A673 (cell line): ENCODE measurements around the gene OTOGL. TPM values are rescaled to one million over a fixed set of nuclear protein-coding genes. Genes with fewer than 3 reads are reported as not detected.

Experiments used
- BruUV-seq: library from RNA; stranded (reverse); fragments of 400-500 nt; replicated peaks from 2 replicates; lab custom pipeline; 2021; lab: Mats Ljungman, UMichigan
- CTCF ChIA-PET: fragments of 300-600 bp; sonication (Branson Sonifier 250); formaldehyde crosslinking; loops from one replicate; lab custom pipeline; 2022; ENCODE audit warnings: antibody characterized with exemption; lab: Charles Lee
- POLR2A ChIA-PET: fragments of 300-600 bp; sonication (Branson Sonifier 250); formaldehyde crosslinking; loops from one replicate; lab custom pipeline; 2022; ENCODE audit warnings: antibody characterized with exemption; ENCODE audit not compliant: low non-redundant PET; lab: Charles Lee
- DNase-seq: peaks from one replicate; pipeline ENCODE4 v3.0.0-alpha.2; 2015; ENCODE audit warnings: low spot score
- H3K27ac ChIP-seq: fragments of 200-600 bp; sonication (generic); 2 replicates; pipeline ENCODE4 v1.5.1; 2016; ENCODE audit warnings: mixed run types, low read depth, mild to moderate bottlenecking, mixed read lengths, antibody characterized with exemption, low read length; ENCODE audit not compliant: poor library complexity, severe bottlenecking
- H3K27me3 ChIP-seq: fragments of 200-600 bp; sonication (generic); replicated peaks from 2 replicates; pipeline ENCODE4 v1.6.1; 2017; ENCODE audit warnings: mixed run types, low read depth, mild to moderate bottlenecking, mixed read lengths, antibody characterized with exemption, low read length; ENCODE audit not compliant: insufficient read depth, poor library complexity
- H3K36me3 ChIP-seq: fragments of 200-600 bp; sonication (generic); 2 replicates; pipeline ENCODE4 v1.6.1; 2016; ENCODE audit warnings: mixed run types, mild to moderate bottlenecking, mixed read lengths, antibody characterized with exemption, low read length; ENCODE audit not compliant: insufficient read depth, poor library complexity, severe bottlenecking
- H3K4me1 ChIP-seq: fragments of 200-600 bp; sonication (generic); 2 replicates; pipeline ENCODE4 v1.6.1; 2017; ENCODE audit warnings: mixed run types, mild to moderate bottlenecking, mixed read lengths, antibody characterized with exemption, low read length; ENCODE audit not compliant: insufficient read depth, poor library complexity, severe bottlenecking
- H3K4me3 ChIP-seq: fragments of 200-600 bp; sonication (generic); 2 replicates; pipeline ENCODE4 v1.5.1; 2016; ENCODE audit warnings: low read depth, mixed run types, mild to moderate bottlenecking, mixed read lengths, low read length; ENCODE audit not compliant: poor library complexity, severe bottlenecking
- H3K9me3 ChIP-seq: fragments of 200-600 bp; sonication (generic); 2 replicates; pipeline ENCODE4 v1.6.1; 2016; ENCODE audit warnings: mixed run types, low read depth, mild to moderate bottlenecking, mixed read lengths, antibody characterized with exemption, low read length; ENCODE audit not compliant: poor library complexity, severe bottlenecking
- EZH2 ChIP-seq: fragments of 200-600 bp; sonication (generic); IDR thresholded peaks from 2 replicates; pipeline ENCODE4 v1.6.1; 2017; ENCODE audit warnings: borderline replicate concordance, low read depth, mild to moderate bottlenecking, mixed read lengths, antibody characterized with exemption, low read length; ENCODE audit not compliant: poor library complexity, severe bottlenecking
- intact Hi-C: fragments of 100-400 bp; cut with micrococcal nuclease; formaldehyde crosslinking; loops from one replicate; pipeline ENCODE4 v1.10.0; 2022; ENCODE audit not compliant: unreplicated experiment
- total RNA-seq: library from RNA; stranded (reverse); gene quantifications from 2 replicates; pipeline ENCODE4 v1.2.3, GENCODE V29; 2021
- TF ChIP-seq, protein P1 (sequence below): fragments of 300-800, 200-600 bp; sonication (generic); conservative IDR thresholded peaks from 2 replicates; pipeline ENCODE4 v1.5.1; 2017; ENCODE audit warnings: low read depth, mild to moderate bottlenecking, antibody characterized with exemption, low read length, moderate library complexity, mixed read lengths

Gene OTOGL
- total RNA-seq, 1 experiment from 2014 or later: 0.73 TPM

DNA sequence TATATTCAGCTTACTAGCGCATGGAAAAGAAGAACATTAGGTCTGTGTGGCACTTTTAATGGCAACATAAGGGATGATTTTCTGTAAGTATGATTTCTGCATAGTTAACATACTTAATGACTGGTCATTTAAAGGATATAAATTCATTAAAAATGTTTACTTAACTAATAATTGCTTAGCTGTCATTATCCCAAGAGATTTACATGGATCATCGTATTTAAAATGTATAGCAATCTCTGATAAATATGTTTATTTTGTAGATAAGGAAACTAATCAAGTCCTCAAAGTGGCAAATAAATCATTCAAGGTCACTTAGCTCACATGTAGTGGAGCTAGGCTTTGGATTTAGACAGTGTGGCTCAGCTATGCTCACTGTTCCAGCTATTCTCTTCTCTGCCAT is 158.6 kb downstream of the OTOGL start:
- DNase-seq: no peak
- no peaks in the 10 kb centered on the region for H3K36me3 ChIP-seq
- TF ChIP-seq, protein P1, sequence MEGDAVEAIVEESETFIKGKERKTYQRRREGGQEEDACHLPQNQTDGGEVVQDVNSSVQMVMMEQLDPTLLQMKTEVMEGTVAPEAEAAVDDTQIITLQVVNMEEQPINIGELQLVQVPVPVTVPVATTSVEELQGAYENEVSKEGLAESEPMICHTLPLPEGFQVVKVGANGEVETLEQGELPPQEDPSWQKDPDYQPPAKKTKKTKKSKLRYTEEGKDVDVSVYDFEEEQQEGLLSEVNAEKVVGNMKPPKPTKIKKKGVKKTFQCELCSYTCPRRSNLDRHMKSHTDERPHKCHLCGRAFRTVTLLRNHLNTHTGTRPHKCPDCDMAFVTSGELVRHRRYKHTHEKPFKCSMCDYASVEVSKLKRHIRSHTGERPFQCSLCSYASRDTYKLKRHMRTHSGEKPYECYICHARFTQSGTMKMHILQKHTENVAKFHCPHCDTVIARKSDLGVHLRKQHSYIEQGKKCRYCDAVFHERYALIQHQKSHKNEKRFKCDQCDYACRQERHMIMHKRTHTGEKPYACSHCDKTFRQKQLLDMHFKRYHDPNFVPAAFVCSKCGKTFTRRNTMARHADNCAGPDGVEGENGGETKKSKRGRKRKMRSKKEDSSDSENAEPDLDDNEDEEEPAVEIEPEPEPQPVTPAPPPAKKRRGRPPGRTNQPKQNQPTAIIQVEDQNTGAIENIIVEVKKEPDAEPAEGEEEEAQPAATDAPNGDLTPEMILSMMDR: no peak
- no peak for TF ChIP-seq EZH2
- intact Hi-C loops: no loop called here
- no peaks in the 10 kb centered on the region for H3K27me3 ChIP-seq
- H3K27ac ChIP-seq: no peak overlapping the region
- CTCF ChIA-PET: no interaction called here
- no TSS peak for BruUV-seq
- no peak overlapping the region for H3K4me3 ChIP-seq
- peaks cover 3% of the 10 kb centered on the region for H3K4me1 ChIP-seq
- H3K9me3 ChIP-seq: no peaks in the 10 kb centered on the region
- POLR2A ChIA-PET: no interaction called here

DNA sequence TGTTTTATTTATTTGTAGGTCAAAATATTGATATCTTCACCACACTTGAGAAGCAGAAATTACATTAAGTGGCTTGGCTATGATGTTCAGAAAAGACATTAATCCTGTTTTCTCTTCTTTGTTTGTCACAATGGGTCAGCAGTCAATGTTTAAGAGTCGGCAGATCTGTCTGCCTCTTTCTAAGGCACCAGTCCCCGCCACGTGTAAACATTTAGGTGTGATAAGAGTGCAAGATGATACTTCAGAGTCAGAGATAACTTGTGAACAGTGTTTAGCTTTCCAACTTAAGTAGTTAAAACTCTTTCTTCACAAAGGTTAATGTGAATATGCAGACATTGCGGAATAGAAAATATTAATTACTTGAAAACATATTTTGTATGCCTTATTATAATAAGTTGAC is 160.9 kb downstream of the OTOGL start:
- H3K36me3 ChIP-seq: no peaks in the 10 kb centered on the region
- H3K27ac ChIP-seq: no peak overlapping the region
- no peak for TF ChIP-seq EZH2
- TF ChIP-seq, protein P1: no peak
- H3K27me3 ChIP-seq: no peaks in the 10 kb centered on the region
- H3K4me1 ChIP-seq: peaks cover 3% of the 10 kb centered on the region
- H3K9me3 ChIP-seq: no peaks in the 10 kb centered on the region
- ChIA-PET POLR2A (no interaction called here), CTCF (no interaction called here)
- no peak for DNase-seq
- no peak overlapping the region for H3K4me3 ChIP-seq
- no TSS peak for BruUV-seq
- intact Hi-C loops: no loop called here

DNA sequence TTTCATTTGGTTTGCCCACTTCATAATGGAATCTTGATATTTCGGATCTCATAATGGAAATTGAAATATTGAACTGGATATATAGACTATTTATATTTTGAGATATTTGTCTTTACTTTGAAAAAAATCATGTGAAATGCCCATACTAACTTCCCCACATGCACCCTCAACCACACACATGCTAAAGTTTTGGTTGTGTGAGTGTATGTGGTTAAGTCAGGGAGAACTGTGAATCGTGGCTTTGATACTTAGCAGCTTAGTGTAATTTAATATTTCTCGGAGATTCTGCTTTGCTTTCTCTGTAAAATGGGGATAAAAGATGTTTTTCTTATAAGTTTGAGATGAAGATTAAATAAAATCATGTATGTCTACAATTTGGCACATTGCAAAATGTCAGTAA is 162.1 kb downstream of the OTOGL start:
- no TSS peak for BruUV-seq

More for the DNA sequence above, 162.1 kb downstream of the OTOGL start:
- H3K27me3 ChIP-seq: no peaks in the 10 kb centered on the region
- no peak overlapping the region for H3K4me3 ChIP-seq
- ChIA-PET CTCF (no interaction called here), POLR2A (no interaction called here)
- TF ChIP-seq EZH2: no peak
- TF ChIP-seq, protein P1: no peak
- no peaks in the 10 kb centered on the region for H3K9me3 ChIP-seq
- H3K36me3 ChIP-seq: no peaks in the 10 kb centered on the region
- peaks cover 3% of the 10 kb centered on the region for H3K4me1 ChIP-seq
- intact Hi-C loops: no loop called here
- no peak for DNase-seq
- H3K27ac ChIP-seq: no peak overlapping the region
